NCI-H2029 treated with DMSO at 0.1 percent for 48 hours (cell line): ENCODE data around the gene PPARD.
"Not testable (repeated sequence)": the region's sequence is repeated elsewhere in the genome, so short reads cannot be mapped to it uniquely, and the experiment has no call there.

ENCODE experiments used
- DNase-seq: peaks from one replicate; lab custom pipeline; 2025; lab: John Stamatoyannopoulos, UW

Gene PPARD

DNA sequence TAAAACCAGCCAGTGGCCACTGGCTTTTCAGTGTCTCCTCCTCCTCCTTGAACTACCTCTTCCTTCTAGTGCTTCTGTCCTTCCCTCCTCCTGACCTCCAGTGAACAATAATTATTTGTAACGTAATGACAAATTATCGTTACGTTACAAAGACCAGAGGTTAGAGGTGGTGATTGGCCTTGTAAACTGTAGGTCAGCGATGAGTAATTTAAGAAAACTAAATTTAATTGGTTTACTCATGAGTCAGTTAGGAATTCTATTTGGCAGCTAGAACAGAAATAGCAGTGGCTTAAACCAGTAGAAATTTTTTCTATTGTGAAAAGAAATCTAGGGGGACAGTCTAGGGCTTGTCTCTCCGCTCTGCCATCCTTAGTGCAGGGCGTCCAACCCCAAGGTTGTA, 38.8 kb downstream of the PPARD start:
- no peak for DNase-seq

DNA sequence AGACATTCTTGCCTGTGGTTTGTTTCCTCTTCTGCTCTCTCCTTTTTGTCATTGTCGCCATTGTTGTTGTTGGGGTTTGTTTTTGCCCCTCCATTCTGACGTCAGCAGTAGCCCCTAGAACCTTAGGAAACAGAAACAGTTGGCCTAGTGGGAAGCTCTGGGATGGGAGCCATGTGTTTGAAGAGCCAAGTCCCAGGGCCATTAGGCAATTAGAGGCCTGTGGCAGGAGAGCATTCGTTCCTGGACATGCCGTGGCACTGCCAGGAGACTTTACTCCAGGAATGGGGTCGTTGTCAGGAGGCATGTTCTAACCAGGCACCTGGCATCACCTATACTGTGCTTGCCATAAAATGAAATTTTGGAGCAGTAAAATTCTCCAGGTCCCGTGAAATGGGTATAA, 39.7 kb downstream of the PPARD start:
- no peak for DNase-seq

DNA sequence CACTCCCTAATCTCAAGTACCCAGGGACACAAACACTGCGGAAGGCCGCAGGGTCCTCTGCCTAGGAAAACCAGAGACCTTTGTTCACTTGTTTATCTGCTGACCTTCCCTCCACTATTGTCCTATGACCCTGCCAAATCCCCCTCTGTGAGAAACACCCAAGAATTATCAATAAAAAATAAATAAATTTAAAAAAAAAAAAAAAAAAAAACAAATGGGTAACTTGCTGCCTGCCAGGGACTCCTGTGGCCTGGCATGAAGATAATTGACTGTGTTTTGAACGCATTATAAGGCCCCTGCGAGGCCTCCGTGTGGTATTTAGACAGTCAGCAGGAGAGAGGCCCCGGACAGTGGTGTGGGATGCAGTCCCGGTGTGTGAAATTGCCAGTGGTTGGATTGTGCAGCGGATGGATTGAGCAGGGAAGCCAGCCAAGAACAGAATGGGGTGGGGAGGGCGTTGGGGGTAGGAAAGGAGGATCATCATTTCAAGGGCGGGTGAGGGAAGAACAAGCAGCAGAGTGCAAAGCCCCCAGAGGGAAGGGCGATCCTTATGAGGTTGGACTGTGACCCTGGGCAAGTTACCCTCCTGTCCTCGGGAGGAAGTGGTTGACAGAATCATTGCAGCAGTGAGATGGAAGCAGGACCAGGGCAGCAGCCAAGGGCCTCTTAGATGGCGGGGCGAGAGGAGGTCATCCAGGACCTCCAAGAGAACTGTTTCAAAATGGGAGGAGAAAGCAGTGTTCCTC, 43.3 kb downstream of the PPARD start:
- DNase-seq: no peak

- no peak for DNase-seq
Measured at GRCh38 chr6:35386989-35387388, 44.6 kb downstream of the PPARD start.

DNA sequence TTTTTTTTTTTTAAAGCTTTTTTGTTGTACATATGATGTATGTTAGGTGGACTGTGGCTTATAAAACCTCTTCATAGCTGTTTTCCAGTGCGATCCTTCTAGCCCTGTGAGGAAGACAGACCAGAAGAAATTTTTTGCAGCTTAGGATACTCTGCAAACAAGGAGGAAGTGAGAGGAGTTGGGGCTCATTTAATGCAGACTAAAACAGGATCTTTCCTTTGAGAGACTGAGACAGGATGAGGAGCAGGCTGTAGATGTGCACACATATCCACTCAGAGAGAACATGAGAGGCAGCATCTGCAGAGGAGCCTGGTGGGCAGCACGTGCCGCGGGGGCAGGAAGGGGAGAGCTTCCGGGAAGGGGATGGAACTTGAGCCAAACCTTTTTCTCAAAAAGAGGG, 45.7 kb downstream of the PPARD start:
- no peak for DNase-seq

- no peak for DNase-seq
Measured at GRCh38 chr6:35388772-35389352, 46.5 kb downstream of the PPARD start.

DNA sequence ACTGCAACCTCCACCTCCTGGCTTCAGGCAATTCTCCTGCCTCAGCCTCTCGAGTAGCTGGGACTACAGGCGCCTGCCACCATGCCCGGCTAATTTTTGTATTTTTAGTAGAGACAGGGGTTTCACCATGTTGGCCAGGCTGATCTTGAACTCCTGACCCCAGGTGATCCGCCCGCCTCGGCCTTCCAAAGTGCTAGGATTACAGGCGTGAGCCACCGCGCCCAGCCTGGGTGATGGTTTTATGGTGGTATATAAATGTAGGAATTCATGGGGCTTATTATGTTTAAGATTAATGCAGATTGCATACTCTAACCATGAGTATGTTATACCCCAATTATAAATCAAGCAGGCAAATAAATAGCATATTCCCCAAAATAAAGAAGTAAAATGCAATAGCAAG, 47.0 kb downstream of the PPARD start:
- not testable (repeated sequence) for DNase-seq

- DNase-seq: no peak
Measured at GRCh38 chr6:35391240-35391968, 49.0 kb downstream of the PPARD start.

DNA sequence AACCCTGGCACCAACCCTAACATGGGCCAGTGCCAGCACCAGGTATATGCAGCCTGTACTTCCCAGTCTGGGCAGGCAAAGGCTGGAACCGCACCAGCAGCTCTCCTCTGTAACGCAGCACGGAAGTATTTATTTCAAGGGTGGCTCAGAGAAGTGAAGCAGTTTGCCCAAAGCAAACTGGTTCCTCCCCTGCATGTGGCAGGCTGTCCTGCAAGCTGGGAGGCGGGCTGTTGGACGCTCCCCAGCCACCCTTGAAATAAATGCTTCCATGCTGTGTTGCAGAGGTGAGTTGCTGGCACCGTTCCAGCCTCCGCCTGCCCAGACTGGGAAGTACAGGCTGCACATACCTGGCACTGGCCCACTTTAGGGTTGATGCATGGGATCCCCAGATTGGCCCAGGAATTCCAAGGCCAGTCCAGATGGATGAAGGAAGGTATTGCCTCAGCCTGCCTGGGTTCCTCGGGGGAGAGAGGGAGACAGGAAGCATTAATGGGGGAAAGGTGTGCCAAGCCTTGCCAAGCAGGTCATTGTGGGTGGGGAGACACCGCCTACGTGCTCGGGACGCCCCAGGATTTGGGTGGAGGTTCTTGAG, 49.8 kb downstream of the PPARD start:
- peak; percentile 68 for DNase-seq

GRCh38 chr6:35392773-35393672, 50.7 kb downstream of the PPARD start:
- no peak for DNase-seq

GRCh38 chr6:35396991-35397390, 54.6 kb downstream of the PPARD start:
- DNase-seq: no peak

DNA sequence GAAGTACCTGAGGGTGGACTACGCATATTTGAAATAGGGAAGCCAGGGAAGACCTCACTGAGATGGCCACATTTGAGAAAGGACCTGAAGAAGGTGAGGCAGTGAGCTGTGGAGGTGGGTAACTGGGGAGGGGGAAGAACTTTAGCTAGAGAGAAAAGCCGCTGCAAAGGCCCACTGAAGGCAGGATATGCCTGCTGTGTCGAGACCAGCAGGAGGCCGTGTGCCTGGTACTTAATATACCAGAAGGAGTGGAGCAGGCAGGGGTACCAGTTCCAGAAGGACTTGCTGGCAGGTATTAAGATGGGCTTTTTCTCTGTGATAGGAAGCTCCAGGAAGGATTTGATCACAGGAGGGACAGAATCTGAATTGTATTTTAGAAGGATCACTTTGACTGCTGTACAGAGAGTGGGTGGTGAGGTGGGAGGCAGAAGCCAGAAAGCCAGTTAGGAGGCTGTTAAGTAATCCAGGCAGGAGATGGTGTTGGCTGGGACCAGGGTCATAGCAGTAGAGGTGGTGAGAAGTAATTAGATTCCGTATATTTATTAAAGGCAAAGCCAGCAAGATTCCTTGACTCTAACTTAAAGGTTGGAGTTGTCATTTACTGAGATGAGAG, 55.6 kb downstream of the PPARD start:
- no peak for DNase-seq

GRCh38 chr6:35398526-35398925, 56.2 kb downstream of the PPARD start:
- DNase-seq: no peak

DNA sequence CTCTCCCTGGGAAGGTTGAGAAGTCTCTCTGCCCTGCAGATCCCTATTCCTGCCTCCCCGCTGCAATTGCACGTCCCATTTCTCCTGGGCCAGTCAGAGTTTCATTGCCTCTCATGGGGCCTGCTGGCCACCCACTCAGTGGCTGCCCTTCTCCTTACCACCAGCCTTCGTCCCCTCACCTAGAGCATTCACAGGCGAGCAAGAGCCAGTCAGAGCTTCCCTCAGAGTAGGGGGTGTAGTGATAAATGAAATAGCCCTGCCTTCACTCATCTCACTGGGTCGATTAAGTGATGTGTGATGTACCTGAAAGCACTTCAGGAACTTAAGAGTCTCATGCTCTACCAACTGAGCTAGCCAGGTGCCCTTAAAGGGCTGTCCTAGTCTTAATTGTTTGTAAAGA, 57.8 kb downstream of the PPARD start:
- DNase-seq: no peak

- no peak for DNase-seq
Measured at GRCh38 chr6:35400901-35401311, 58.5 kb downstream of the PPARD start.

DNA sequence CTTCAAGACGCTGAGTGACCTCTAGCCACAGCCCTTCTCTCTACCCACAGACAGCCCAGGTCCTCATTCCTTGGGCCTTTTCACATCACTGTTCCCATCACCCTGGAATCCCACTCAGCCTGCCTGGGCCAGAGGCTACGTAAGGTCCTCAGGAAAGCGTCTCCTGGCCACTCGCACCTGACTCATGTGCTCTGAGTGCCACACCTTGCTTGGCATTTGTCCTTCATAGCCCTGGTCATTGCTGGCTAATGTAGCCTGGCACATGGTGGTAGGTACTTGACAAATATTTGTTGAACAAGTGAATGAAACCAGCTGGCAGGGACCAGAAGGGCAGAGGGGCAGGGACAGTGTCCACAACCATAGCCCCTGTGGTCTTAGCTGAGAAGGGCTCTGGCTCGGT, 59.2 kb downstream of the PPARD start:
- no peak for DNase-seq

GRCh38 chr6:35402136-35402855, 59.9 kb downstream of the PPARD start:
- no peak for DNase-seq

- no peak for DNase-seq
Measured at GRCh38 chr6:35402856-35403191, 60.5 kb downstream of the PPARD start.

DNA sequence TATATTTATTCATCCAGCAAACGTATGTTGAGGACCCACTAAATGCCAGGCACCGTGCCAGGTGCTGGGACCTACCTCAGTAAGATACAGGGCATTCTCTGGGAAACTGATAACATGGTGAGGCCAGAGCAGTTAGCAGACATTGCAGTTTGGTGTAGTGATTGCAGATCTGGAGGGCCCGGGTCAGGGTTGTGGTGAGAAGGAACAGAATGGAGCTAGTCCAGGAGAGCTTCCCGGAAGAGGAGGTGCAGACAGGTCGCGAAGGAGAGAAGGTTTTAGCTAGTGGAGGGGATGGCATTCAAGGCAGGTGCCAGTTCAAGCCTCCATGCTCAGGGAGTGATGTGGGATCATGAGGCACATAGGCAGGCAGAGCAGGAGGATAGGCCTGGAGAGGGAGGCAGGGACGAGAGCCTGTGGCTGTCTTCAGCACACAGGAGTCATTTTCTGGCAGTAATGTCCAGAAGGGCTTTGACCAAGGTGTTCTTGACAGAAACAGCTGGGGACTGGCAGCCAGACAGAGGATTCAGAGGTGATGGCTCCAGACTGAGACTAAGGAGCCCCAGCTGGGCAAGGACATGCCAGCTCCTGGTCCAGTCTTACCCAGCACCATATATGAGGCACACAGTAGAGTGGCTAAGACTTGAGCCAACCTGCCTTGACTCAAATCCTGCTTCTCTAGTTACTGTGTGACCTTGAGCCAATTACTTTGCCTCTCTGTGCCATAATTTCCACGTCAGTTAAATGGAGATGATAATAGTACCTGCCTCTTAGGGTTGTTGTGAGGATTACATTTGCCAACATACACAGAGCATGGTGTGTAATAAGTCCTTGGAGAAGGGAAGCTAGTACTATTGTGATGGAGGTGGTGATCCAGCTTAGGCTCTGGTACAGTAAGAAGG, 61.4 kb downstream of the PPARD start:
- no peak for DNase-seq
